GM18951 (cell line): ENCODE data around the gene STIM1.
"Not testable (repeated sequence)": the region's sequence is repeated elsewhere in the genome, so short reads cannot be mapped to it uniquely, and the experiment has no call there.

Source experiments
- POLR2A ChIP-seq: IDR thresholded peaks from 4 replicates; pipeline ENCODE4 v1.6.1; 2011; ENCODE audit warnings: mild to moderate bottlenecking; ENCODE audit not compliant: insufficient read length, insufficient read depth; ENCODE audit errors: extremely low read depth
- in situ Hi-C: fragments of 300-500 bp; cut with MboI; formaldehyde crosslinking; loops from one replicate; pipeline ENCODE4 v1.12.0; 2022; ENCODE audit warnings: low sequenced_read_pairs, mixed read lengths, inconsistent platforms; ENCODE audit not compliant: unreplicated experiment

The STIM1 gene

GRCh38 chr11:3854977-3855807 lies at the start of gene STIM1:
Gene STIM1, plus strand, starts transcription at chr11:3855664. Its CDS starts 607 bp downstream, at chr11:3856271.
- in situ Hi-C loops, result loop anchor here (5.0 kb wide), 1 partner anchor 212 kb away; no protein-coding TSS in a partner anchor
- peak; percentile 61 for TF ChIP-seq POLR2A

- in situ Hi-C loops, result no loop called here
- peak; percentile 57 for TF ChIP-seq POLR2A
Observed at GRCh38 chr11:3807909-3808860, 47.3 kb upstream of the STIM1 start, which contains the start of gene PGAP2. Gene PGAP2, plus strand, starts transcription at chr11:3808560. Its CDS starts 2,700 bp downstream, at chr11:3811260.

GRCh38 chr11:3808861-3809623 lies 46.4 kb upstream of the STIM1 start:
- in situ Hi-C loops, result no loop called here
- TF ChIP-seq POLR2A, result no peak

- no peak for TF ChIP-seq POLR2A
- in situ Hi-C loops, result no loop called here
Observed at GRCh38 chr11:3809624-3809928, 45.9 kb upstream of the STIM1 start.

- in situ Hi-C loops, result no loop called here
- no peak for TF ChIP-seq POLR2A
Observed at GRCh38 chr11:3810446-3810845, 45.0 kb upstream of the STIM1 start.

GRCh38 chr11:3810951-3811350 lies 44.5 kb upstream of the STIM1 start:
- in situ Hi-C loops, result no loop called here
- no peak for TF ChIP-seq POLR2A

GRCh38 chr11:3814832-3815231 lies 40.6 kb upstream of the STIM1 start:
- in situ Hi-C loops, result not testable (repeated sequence)

GRCh38 chr11:3815845-3816244 lies 39.6 kb upstream of the STIM1 start:
- TF ChIP-seq POLR2A, result no peak
- in situ Hi-C loops, result no loop called here

GRCh38 chr11:3816673-3817072 lies 38.8 kb upstream of the STIM1 start:
- in situ Hi-C loops, result no loop called here
- TF ChIP-seq POLR2A, result no peak

- in situ Hi-C loops, result no loop called here
- TF ChIP-seq POLR2A, result no peak
Observed at GRCh38 chr11:3817181-3817800, 38.2 kb upstream of the STIM1 start.

- in situ Hi-C loops, result no loop called here
- TF ChIP-seq POLR2A, result no peak
Observed at GRCh38 chr11:3820971-3821370, 34.5 kb upstream of the STIM1 start.

GRCh38 chr11:3822312-3822711 lies 33.2 kb upstream of the STIM1 start:
- in situ Hi-C loops, result no loop called here
- TF ChIP-seq POLR2A, result no peak

- no peak for TF ChIP-seq POLR2A
- in situ Hi-C loops, result no loop called here
Observed at GRCh38 chr11:3823303-3823702, 32.2 kb upstream of the STIM1 start.
